AG08395 (cell line): Measurements from ENCODE around the gene DNASE1L2.

ENCODE experiments used
- DNase-seq: peaks from one replicate; pipeline ENCODE4 v3.0.0; 2012; ENCODE audit warnings: mixed read lengths, low spot score

DNASE1L2 gene

GRCh38 chr16:2287916-2288547 is 51.8 kb downstream of the DNASE1L2 start:
- no peak for DNase-seq
